ENCODE data around the gene ETV3L. TPM values are rescaled to one million over a fixed set of nuclear protein-coding genes. Genes with fewer than 3 reads are reported as not detected.

Gene ETV3L
- total RNA-seq, 1 donor from 2014 or later, result not detected

DNA sequence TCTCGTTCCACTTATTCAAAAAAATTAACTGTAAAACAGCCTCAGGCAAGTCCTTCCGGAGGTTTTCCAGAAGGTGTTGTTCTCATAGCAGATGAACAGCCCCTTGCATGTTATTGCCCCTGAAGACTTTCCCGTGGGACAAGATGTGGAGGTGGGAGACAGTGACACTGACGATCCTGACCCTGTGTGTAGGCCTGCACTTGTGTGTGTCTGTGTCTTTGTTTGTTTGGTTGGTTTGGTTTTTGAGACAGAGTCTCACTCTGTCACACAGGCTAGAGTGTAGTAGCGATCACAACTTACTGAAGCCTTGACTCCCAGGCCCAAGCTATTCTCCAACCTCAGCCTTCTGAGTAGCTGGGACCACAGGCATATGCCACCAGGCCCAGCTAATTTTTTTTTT is 12.6 kb downstream of the ETV3L start:
- H3K27ac Mint-ChIP-seq, result no peak overlapping the region

DNA sequence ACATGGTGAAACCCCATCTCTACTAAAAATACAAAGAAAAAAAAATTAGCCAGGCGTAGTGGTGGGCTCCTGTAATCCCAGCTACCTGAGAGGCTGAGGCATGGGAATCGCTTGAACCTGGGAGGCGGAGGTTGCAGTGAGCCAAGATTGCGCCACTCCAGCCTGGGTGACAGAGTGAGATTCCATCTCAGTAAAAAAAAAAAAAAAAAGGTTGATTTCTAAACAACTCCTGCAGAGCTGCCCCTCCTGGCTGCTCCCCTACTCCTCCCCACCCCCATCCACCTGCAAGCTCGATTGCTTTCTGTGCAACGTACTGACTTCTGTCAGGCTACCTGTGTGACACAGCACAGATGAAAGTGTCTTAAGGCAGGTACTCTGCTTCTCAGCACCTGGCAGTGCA is 13.3 kb downstream of the ETV3L start:
- Histone ChIP-seq H3K4me2 (no peak overlapping the region), H3K36me3 (no peaks in the 10 kb centered on the region), H3K27ac (no peak overlapping the region), H3K4me1 (peaks cover 12% of the 10 kb centered on the region), H3K9ac (no peak overlapping the region), H3K9me3 (ENCODE audit: low read depth) (no peaks in the 10 kb centered on the region), H3K79me2 (ENCODE audit: low read depth) (no peaks in the 10 kb centered on the region), H3K27me3 (no peaks in the 10 kb centered on the region), H3F3A (ENCODE audit: low read depth) (peaks cover 8% of the 10 kb centered on the region), H2AFZ (replicated peaks) (no peak overlapping the region), H4K20me1 (ENCODE audit: low read depth) (no peaks in the 10 kb centered on the region), H3K4me3 (no peak overlapping the region)
- DNase-seq (ENCODE audit: low spot score), result no peak
- TF ChIP-seq EZH2phosphoT487 (IDR thresholded peaks at IDR 0.05), result no peak
- TF ChIP-seq CTCF (IDR thresholded peaks at IDR 0.05), result no peak
- TF ChIP-seq EZH2 (IDR thresholded peaks at IDR 0.05), result no peak
- Mint-ChIP-seq H3K4me1 (peaks cover 10% of the 10 kb centered on the region), H3K36me3 (no peaks in the 10 kb centered on the region), H3K9me3 (no peaks in the 10 kb centered on the region), H3K27ac (no peak overlapping the region), H3K27me3 (ENCODE audit: insufficient read depth, low read depth) (no peaks in the 10 kb centered on the region), H3K4me3 (no peak overlapping the region)

More for the DNA sequence above, 12.6 kb downstream of the ETV3L start:
- no peaks in the 10 kb centered on the region for H3K79me2 ChIP-seq (ENCODE audit: low read depth)
- H3K9me3 ChIP-seq (ENCODE audit: low read depth), result no peaks in the 10 kb centered on the region
- H3F3A ChIP-seq (ENCODE audit: low read depth), result peaks cover under 1% of the 10 kb centered on the region
- H3K27me3 ChIP-seq, result no peaks in the 10 kb centered on the region
- no peaks in the 10 kb centered on the region for H3K36me3 ChIP-seq
- no peak overlapping the region for H3K27ac ChIP-seq
- H3K4me3 ChIP-seq, result no peak overlapping the region
- H3K4me3 Mint-ChIP-seq, result no peak overlapping the region
- H3K4me1 ChIP-seq, result peaks cover 5% of the 10 kb centered on the region
- no peak for DNase-seq (ENCODE audit: low spot score)
- H3K9me3 Mint-ChIP-seq, result no peaks in the 10 kb centered on the region
- H3K9ac ChIP-seq, result no peak overlapping the region
- peaks cover 7% of the 10 kb centered on the region for H3K4me1 Mint-ChIP-seq
- no peak overlapping the region for H3K4me2 ChIP-seq
- H4K20me1 ChIP-seq (ENCODE audit: low read depth), result no peaks in the 10 kb centered on the region
- peaks cover 4% of the 10 kb centered on the region for H3K27me3 Mint-ChIP-seq (ENCODE audit: insufficient read depth, low read depth)
- H2AFZ ChIP-seq (replicated peaks), result no peak overlapping the region
- TF ChIP-seq EZH2phosphoT487 (IDR thresholded peaks at IDR 0.05), result no peak
- TF ChIP-seq EZH2 (IDR thresholded peaks at IDR 0.05), result no peak
- TF ChIP-seq CTCF (IDR thresholded peaks at IDR 0.05), result no peak
- no peaks in the 10 kb centered on the region for H3K36me3 Mint-ChIP-seq

DNA sequence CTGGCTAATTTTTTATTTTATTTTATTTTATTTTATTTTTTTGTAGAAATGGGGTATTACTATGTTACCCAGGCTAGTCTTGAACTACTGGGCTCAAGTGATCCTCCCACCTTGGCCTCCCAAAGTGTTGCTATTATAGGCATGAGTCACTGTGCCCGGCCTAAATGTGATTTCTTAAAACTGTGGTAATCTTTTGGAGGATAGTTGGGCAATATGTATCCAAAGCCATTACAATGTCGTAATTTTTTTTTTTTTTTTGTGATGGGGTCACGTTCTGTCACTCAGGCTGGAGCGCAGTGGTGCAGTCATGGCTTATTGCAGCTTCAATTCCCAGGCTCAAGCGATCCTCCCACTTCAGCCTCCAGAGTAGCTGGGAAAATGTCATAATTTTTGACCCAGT is 14.2 kb downstream of the ETV3L start:
- TF ChIP-seq EZH2phosphoT487 (IDR thresholded peaks at IDR 0.05) (no peak), CTCF (IDR thresholded peaks at IDR 0.05) (no peak)
- H3K4me1 ChIP-seq, result peaks cover 14% of the 10 kb centered on the region
- H3K9ac ChIP-seq, result no peak overlapping the region
- no peak overlapping the region for H3K4me2 ChIP-seq
- no peaks in the 10 kb centered on the region for H3K79me2 ChIP-seq (ENCODE audit: low read depth)
- H4K20me1 ChIP-seq (ENCODE audit: low read depth), result no peaks in the 10 kb centered on the region
- no peaks in the 10 kb centered on the region for H3K9me3 Mint-ChIP-seq
- no peaks in the 10 kb centered on the region for H3K27me3 ChIP-seq
- DNase-seq (ENCODE audit: low spot score), result no peak
- peaks cover 8% of the 10 kb centered on the region for H3K4me1 Mint-ChIP-seq
- H2AFZ ChIP-seq (replicated peaks), result no peak overlapping the region
- H3K27ac Mint-ChIP-seq, result no peak overlapping the region
- H3K36me3 Mint-ChIP-seq, result no peaks in the 10 kb centered on the region
- no peaks in the 10 kb centered on the region for H3K9me3 ChIP-seq (ENCODE audit: low read depth)
- no peak overlapping the region for H3K27ac ChIP-seq
- no peaks in the 10 kb centered on the region for H3K27me3 Mint-ChIP-seq (ENCODE audit: insufficient read depth, low read depth)
- no peak overlapping the region for H3K4me3 ChIP-seq
- no peak overlapping the region for H3K4me3 Mint-ChIP-seq
- H3F3A ChIP-seq (ENCODE audit: low read depth), result peaks cover 14% of the 10 kb centered on the region
- no peaks in the 10 kb centered on the region for H3K36me3 ChIP-seq
